ENCODE data around the gene MRPS26. TPM values are rescaled to one million over a fixed set of nuclear protein-coding genes. Genes with fewer than 3 reads are reported as not detected.
"Not testable (repeated sequence)": the region's sequence is repeated elsewhere in the genome, so short reads cannot be mapped to it uniquely, and the experiment has no call there.

The MRPS26 gene
- polyA plus RNA-seq, 1 experiment = 22.8 TPM

- Histone ChIP-seq H3K4me3 (ENCODE audit: low read depth, low read length) (no peak overlapping the region), H3K9me3 (ENCODE audit: control insufficient read depth, insufficient read depth, low read length) (no peaks in the 10 kb centered on the region), H3K27me3 (ENCODE audit: control insufficient read depth, insufficient read depth, low read length) (no peaks in the 10 kb centered on the region), H3K27ac (ENCODE audit: low read depth, low read length) (no peak overlapping the region)
- ChIA-PET POLR2A (interaction anchor here (1.1 kb wide), 1 partner anchor 138 kb away, joined by 5 read pairs; the partner anchor contains the start of gene PTPRA), CTCF (interaction anchor here (0.8 kb wide), 1 partner anchor 539 kb away, joined by 3 read pairs; no protein-coding TSS in a partner anchor)
- TF ChIP-seq CTCF (IDR thresholded peaks at IDR 0.05; ENCODE audit: low read depth, low read length) = no peak
- peak; percentile 11 for DNase-seq (ENCODE audit: low read depth, low spot score)
Measured at GRCh38 chr20:3010985-3011723, 34.7 kb upstream of the MRPS26 start.

GRCh38 chr20:3011752-3012151 is 34.1 kb upstream of the MRPS26 start:
- POLR2A ChIA-PET = interaction anchor here (1.1 kb wide), 1 partner anchor 138 kb away, joined by 5 read pairs; the partner anchor contains the start of gene PTPRA
- CTCF ChIA-PET = interaction anchor here (0.6 to 0.8 kb wide), 3 partner anchors 34 to 540 kb away, joined by 3 read pairs; no protein-coding TSS in a partner anchor

GRCh38 chr20:3013771-3014170 is 32.1 kb upstream of the MRPS26 start:
- H3K27me3 ChIP-seq (ENCODE audit: control insufficient read depth, insufficient read depth, low read length) = no peaks in the 10 kb centered on the region
- ChIA-PET POLR2A (no interaction called here), CTCF (interaction anchor here (2.0 kb wide), 1 partner anchor 13 kb away, joined by 8 read pairs; no protein-coding TSS in a partner anchor)
- no peaks in the 10 kb centered on the region for H3K9me3 ChIP-seq (ENCODE audit: control insufficient read depth, insufficient read depth, low read length)
- TF ChIP-seq CTCF (IDR thresholded peaks at IDR 0.05; ENCODE audit: low read depth, low read length) = no peak
- DNase-seq (ENCODE audit: low read depth, low spot score) = no peak
- no peak overlapping the region for H3K4me3 ChIP-seq (ENCODE audit: low read depth, low read length)
- no peak overlapping the region for H3K27ac ChIP-seq (ENCODE audit: low read depth, low read length)

More at GRCh38 chr20:3011752-3012151, 34.1 kb upstream of the MRPS26 start:
- Histone ChIP-seq H3K4me3 (ENCODE audit: low read depth, low read length) (no peak overlapping the region), H3K27ac (ENCODE audit: low read depth, low read length) (no peak overlapping the region), H3K27me3 (ENCODE audit: control insufficient read depth, insufficient read depth, low read length) (no peaks in the 10 kb centered on the region), H3K9me3 (ENCODE audit: control insufficient read depth, insufficient read depth, low read length) (no peaks in the 10 kb centered on the region)
- TF ChIP-seq CTCF (IDR thresholded peaks at IDR 0.05; ENCODE audit: low read depth, low read length) = no peak
- DNase-seq (ENCODE audit: low read depth, low spot score) = no peak

- Histone ChIP-seq H3K27me3 (ENCODE audit: control insufficient read depth, insufficient read depth, low read length) (no peaks in the 10 kb centered on the region), H3K4me3 (ENCODE audit: low read depth, low read length) (no peak overlapping the region), H3K9me3 (ENCODE audit: control insufficient read depth, insufficient read depth, low read length) (no peaks in the 10 kb centered on the region), H3K27ac (ENCODE audit: low read depth, low read length) (no peak overlapping the region)
- TF ChIP-seq CTCF (IDR thresholded peaks at IDR 0.05; ENCODE audit: low read depth, low read length) = no peak
- CTCF ChIA-PET = interaction anchor here (2.0 kb wide), 1 partner anchor 13 kb away, joined by 8 read pairs; no protein-coding TSS in a partner anchor
- POLR2A ChIA-PET = no interaction called here
- DNase-seq (ENCODE audit: low read depth, low spot score) = no peak
Measured at GRCh38 chr20:3014179-3014578, 31.7 kb upstream of the MRPS26 start.

- Histone ChIP-seq H3K27ac (ENCODE audit: low read depth, low read length) (no peak overlapping the region), H3K9me3 (ENCODE audit: control insufficient read depth, insufficient read depth, low read length) (no peaks in the 10 kb centered on the region), H3K4me3 (ENCODE audit: low read depth, low read length) (no peak overlapping the region), H3K27me3 (ENCODE audit: control insufficient read depth, insufficient read depth, low read length) (no peaks in the 10 kb centered on the region)
- CTCF ChIA-PET = interaction anchor here (2.0 kb wide), 1 partner anchor 13 kb away, joined by 8 read pairs; no protein-coding TSS in a partner anchor
- POLR2A ChIA-PET = interaction anchor here (0.7 kb wide), 2 partner anchors 185 to 456 kb away, joined by 4 to 6 read pairs; no protein-coding TSS in a partner anchor
- no peak for DNase-seq (ENCODE audit: low read depth, low spot score)
- TF ChIP-seq CTCF (IDR thresholded peaks at IDR 0.05; ENCODE audit: low read depth, low read length) = no peak
Measured at GRCh38 chr20:3014662-3015061, 31.2 kb upstream of the MRPS26 start.

GRCh38 chr20:3015302-3015701 is 30.6 kb upstream of the MRPS26 start:
- H3K27me3 ChIP-seq (ENCODE audit: control insufficient read depth, insufficient read depth, low read length); DNase-seq (ENCODE audit: low read depth, low spot score); H3K9me3 ChIP-seq (ENCODE audit: control insufficient read depth, insufficient read depth, low read length); H3K4me3 ChIP-seq (ENCODE audit: low read depth, low read length); H3K27ac ChIP-seq (ENCODE audit: low read depth, low read length): not testable (repeated sequence)
- POLR2A ChIA-PET = interaction anchor here (0.7 kb wide), 2 partner anchors 184 to 455 kb away, joined by 4 to 6 read pairs; no protein-coding TSS in a partner anchor
- CTCF ChIA-PET = interaction anchor here (2.0 kb wide), 1 partner anchor 14 kb away, joined by 8 read pairs; no protein-coding TSS in a partner anchor
